Esophagus muscularis mucosa (tissue), 4 donors: ENCODE results near the gene TPO.

Source experiments
- EP300 ChIP-seq: sonication (generic); formaldehyde crosslinking; IDR thresholded peaks from one replicate; pipeline ENCODE4 v1.6.1; 2017; ENCODE audit warnings: antibody characterized with exemption
- POLR2A ChIP-seq: fragments of 450-650 bp; IDR thresholded peaks from one replicate; pipeline ENCODE4 v1.6.1; 2017; ENCODE audit warnings: antibody characterized with exemption, moderate library complexity, mild to moderate bottlenecking, low read depth
- TF ChIP-seq, protein P1 (sequence below), 3 experiments: fragments of 200-600 bp in 2 of 3; fragments of 450-650 bp in 1 of 3; sonication (generic) in 2 of 3; IDR thresholded peaks; one replicate each; pipeline ENCODE4 v1.5.1; 2017 to 2019; ENCODE audit warnings: antibody characterized with exemption in 3 of 3, mild to moderate bottlenecking in 2 of 3, moderate library complexity in 1 of 3

DNA sequence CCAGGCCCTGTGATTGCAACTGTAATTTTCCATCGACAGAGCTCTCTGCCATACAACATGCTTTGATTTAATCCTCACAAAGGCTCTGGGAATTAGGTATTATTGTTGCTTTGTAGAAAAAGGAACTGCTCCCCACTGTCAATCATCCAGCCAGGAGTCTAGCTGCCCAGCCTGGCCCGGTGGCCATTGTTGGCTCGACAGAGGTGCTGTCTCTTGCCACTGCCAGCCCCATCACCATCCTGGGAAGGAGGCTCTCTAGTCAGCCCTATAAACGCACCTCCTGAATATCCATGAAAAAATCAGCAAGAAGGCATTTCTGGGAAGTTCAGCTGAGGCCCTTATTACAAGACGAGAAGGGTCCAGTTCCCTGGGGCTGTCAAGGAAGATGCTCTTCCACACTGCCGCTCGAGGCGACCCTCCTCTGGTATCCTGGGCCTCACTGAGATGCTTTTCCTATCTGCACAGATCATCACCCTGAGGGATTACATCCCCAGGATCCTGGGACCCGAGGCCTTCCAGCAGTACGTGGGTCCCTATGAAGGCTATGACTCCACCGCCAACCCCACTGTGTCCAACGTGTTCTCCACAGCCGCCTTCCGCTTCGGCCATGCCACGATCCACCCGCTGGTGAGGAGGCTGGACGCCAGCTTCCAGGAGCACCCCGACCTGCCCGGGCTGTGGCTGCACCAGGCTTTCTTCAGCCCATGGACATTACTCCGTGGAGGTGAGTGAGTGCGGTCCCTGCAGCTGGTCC, 71.0 kb downstream of the TPO start:
- TF ChIP-seq POLR2A (no peak), EP300 (no peak)
- TF ChIP-seq, protein P1, sequence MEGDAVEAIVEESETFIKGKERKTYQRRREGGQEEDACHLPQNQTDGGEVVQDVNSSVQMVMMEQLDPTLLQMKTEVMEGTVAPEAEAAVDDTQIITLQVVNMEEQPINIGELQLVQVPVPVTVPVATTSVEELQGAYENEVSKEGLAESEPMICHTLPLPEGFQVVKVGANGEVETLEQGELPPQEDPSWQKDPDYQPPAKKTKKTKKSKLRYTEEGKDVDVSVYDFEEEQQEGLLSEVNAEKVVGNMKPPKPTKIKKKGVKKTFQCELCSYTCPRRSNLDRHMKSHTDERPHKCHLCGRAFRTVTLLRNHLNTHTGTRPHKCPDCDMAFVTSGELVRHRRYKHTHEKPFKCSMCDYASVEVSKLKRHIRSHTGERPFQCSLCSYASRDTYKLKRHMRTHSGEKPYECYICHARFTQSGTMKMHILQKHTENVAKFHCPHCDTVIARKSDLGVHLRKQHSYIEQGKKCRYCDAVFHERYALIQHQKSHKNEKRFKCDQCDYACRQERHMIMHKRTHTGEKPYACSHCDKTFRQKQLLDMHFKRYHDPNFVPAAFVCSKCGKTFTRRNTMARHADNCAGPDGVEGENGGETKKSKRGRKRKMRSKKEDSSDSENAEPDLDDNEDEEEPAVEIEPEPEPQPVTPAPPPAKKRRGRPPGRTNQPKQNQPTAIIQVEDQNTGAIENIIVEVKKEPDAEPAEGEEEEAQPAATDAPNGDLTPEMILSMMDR (IDR thresholded peaks at IDR 0.05): no peak
